ENCODE measurements around the gene SLC39A1.

SLC39A1 gene

GRCh38 chr1:153939476-153939875 lies 23.9 kb downstream of the SLC39A1 start:
- in situ Hi-C loops (cut with HindIII; ENCODE audit: low sequenced_read_pairs), result no loop called here
- H3K4me3 ChIP-seq (ENCODE audit: low read depth, low read length), result no peak overlapping the region
- TF ChIP-seq CTCF (IDR thresholded peaks at IDR 0.05; ENCODE audit: low read depth, low read length), result no peak
- no peak for DNase-seq (ENCODE audit: low read depth, low spot score)

GRCh38 chr1:153938996-153939395 lies 24.3 kb downstream of the SLC39A1 start:
- TF ChIP-seq CTCF (IDR thresholded peaks at IDR 0.05; ENCODE audit: low read depth, low read length), result no peak
- DNase-seq (ENCODE audit: low read depth, low spot score), result no peak
- in situ Hi-C loops (cut with HindIII; ENCODE audit: low sequenced_read_pairs), result no loop called here
- no peak overlapping the region for H3K4me3 ChIP-seq (ENCODE audit: low read depth, low read length)

- DNase-seq (ENCODE audit: low read depth, low spot score), result no peak
- in situ Hi-C loops (cut with HindIII; ENCODE audit: low sequenced_read_pairs), result no loop called here
- TF ChIP-seq CTCF (IDR thresholded peaks at IDR 0.05; ENCODE audit: low read depth, low read length), result no peak
- no peak overlapping the region for H3K4me3 ChIP-seq (ENCODE audit: low read depth, low read length)
Observed at GRCh38 chr1:153937331-153937730, 26.0 kb downstream of the SLC39A1 start.

GRCh38 chr1:153936011-153936802 lies 27.1 kb downstream of the SLC39A1 start:
- in situ Hi-C loops (cut with HindIII; ENCODE audit: low sequenced_read_pairs), result no loop called here
- no peak for TF ChIP-seq CTCF (IDR thresholded peaks at IDR 0.05; ENCODE audit: low read depth, low read length)
- DNase-seq (ENCODE audit: low read depth, low spot score), result no peak
- no peak overlapping the region for H3K4me3 ChIP-seq (ENCODE audit: low read depth, low read length)

GRCh38 chr1:153934746-153935145 lies 28.6 kb downstream of the SLC39A1 start:
- in situ Hi-C loops (cut with HindIII; ENCODE audit: low sequenced_read_pairs), result no loop called here
- no peak for TF ChIP-seq CTCF (IDR thresholded peaks at IDR 0.05; ENCODE audit: low read depth, low read length)
- DNase-seq (ENCODE audit: low read depth, low spot score), result no peak
- no peak overlapping the region for H3K4me3 ChIP-seq (ENCODE audit: low read depth, low read length)

GRCh38 chr1:153933955-153934354 lies 29.4 kb downstream of the SLC39A1 start:
- TF ChIP-seq CTCF (IDR thresholded peaks at IDR 0.05; ENCODE audit: low read depth, low read length), result no peak
- in situ Hi-C loops (cut with HindIII; ENCODE audit: low sequenced_read_pairs), result no loop called here
- DNase-seq (ENCODE audit: low read depth, low spot score), result no peak
- H3K4me3 ChIP-seq (ENCODE audit: low read depth, low read length), result no peak overlapping the region
